Vagina (tissue), 2 donors: Measurements from ENCODE around the gene CIAO1.

Experiments
- POLR2A ChIP-seq, 2 donors: fragments of 450-650 bp; IDR thresholded peaks; one replicate each; pipeline ENCODE4 v1.6.1; 2017; ENCODE audit warnings: antibody characterized with exemption in 2 of 2, mild to moderate bottlenecking in 2 of 2, moderate library complexity in 2 of 2
- TF ChIP-seq, protein P1 (sequence below), 3 experiments: fragments of 450-650 bp in 2 of 3; fragments of 200-600 bp in 1 of 3; sonication (generic) in 1 of 3; IDR thresholded peaks; one replicate each; pipeline ENCODE4 v1.5.1; 2017 to 2019; ENCODE audit warnings: antibody characterized with exemption in 3 of 3, mild to moderate bottlenecking in 2 of 3, moderate library complexity in 2 of 3

- TF ChIP-seq, protein P1, sequence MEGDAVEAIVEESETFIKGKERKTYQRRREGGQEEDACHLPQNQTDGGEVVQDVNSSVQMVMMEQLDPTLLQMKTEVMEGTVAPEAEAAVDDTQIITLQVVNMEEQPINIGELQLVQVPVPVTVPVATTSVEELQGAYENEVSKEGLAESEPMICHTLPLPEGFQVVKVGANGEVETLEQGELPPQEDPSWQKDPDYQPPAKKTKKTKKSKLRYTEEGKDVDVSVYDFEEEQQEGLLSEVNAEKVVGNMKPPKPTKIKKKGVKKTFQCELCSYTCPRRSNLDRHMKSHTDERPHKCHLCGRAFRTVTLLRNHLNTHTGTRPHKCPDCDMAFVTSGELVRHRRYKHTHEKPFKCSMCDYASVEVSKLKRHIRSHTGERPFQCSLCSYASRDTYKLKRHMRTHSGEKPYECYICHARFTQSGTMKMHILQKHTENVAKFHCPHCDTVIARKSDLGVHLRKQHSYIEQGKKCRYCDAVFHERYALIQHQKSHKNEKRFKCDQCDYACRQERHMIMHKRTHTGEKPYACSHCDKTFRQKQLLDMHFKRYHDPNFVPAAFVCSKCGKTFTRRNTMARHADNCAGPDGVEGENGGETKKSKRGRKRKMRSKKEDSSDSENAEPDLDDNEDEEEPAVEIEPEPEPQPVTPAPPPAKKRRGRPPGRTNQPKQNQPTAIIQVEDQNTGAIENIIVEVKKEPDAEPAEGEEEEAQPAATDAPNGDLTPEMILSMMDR (IDR thresholded peaks at IDR 0.05), result no peak
- TF ChIP-seq POLR2A (IDR thresholded peaks at IDR 0.05), result no peak
Observed at GRCh38 chr2:96287273-96287856, 21.3 kb downstream of the CIAO1 start.
